Activated naive CD4-positive, alpha-beta T cell (primary cell): Measurements from ENCODE around the gene BTBD6.
A peak's percentile ranks its signal among the peaks of the same experiment; 100 is the strongest.
"Not testable (repeated sequence)": the region's sequence is repeated elsewhere in the genome, so short reads cannot be mapped to it uniquely, and the experiment has no call there.

Source experiments
- DNase-seq, 4 experiments: peaks; one replicate each; lab custom pipeline; 2025; lab: John Stamatoyannopoulos, UW

BTBD6 gene

GRCh38 chr14:105269405-105269804, 21.1 kb downstream of the BTBD6 start:
- DNase-seq, result no peak

- DNase-seq, result no peak
These were observed 23.0 kb downstream of the BTBD6 start for GRCh38 chr14:105271224-105271890.

- no peak for DNase-seq
These were observed 24.3 kb downstream of the BTBD6 start for GRCh38 chr14:105272623-105273022.

GRCh38 chr14:105273062-105273461, 24.7 kb downstream of the BTBD6 start:
- DNase-seq, result no peak

- no peak for DNase-seq
These were observed 26.3 kb downstream of the BTBD6 start for GRCh38 chr14:105274637-105275036.

- no peak for DNase-seq
These were observed 27.1 kb downstream of the BTBD6 start for GRCh38 chr14:105275267-105275946.

- DNase-seq, result not testable (repeated sequence)
These were observed 29.1 kb downstream of the BTBD6 start for GRCh38 chr14:105277448-105277847.

GRCh38 chr14:105279642-105280361, 31.5 kb downstream of the BTBD6 start:
- DNase-seq, result no peak

- DNase-seq, result no peak
These were observed 32.2 kb downstream of the BTBD6 start for GRCh38 chr14:105280525-105280924.

GRCh38 chr14:105281371-105282097, 33.2 kb downstream of the BTBD6 start:
- no peak for DNase-seq

- DNase-seq, result no peak
These were observed 33.9 kb downstream of the BTBD6 start for GRCh38 chr14:105282098-105282725.

- no peak for DNase-seq
These were observed 34.7 kb downstream of the BTBD6 start for GRCh38 chr14:105283028-105283427.

- DNase-seq, result no peak
These were observed 35.6 kb downstream of the BTBD6 start for GRCh38 chr14:105283899-105284298.

GRCh38 chr14:105285174-105285573, 36.8 kb downstream of the BTBD6 start:
- no peak for DNase-seq

- DNase-seq, result no peak
These were observed 38.4 kb downstream of the BTBD6 start for GRCh38 chr14:105286759-105287144.

GRCh38 chr14:105287249-105288102, 39.1 kb downstream of the BTBD6 start:
- no peak for DNase-seq

GRCh38 chr14:105288936-105289335, 40.6 kb downstream of the BTBD6 start:
- not testable (repeated sequence) for DNase-seq

GRCh38 chr14:105290621-105291346, 42.5 kb downstream of the BTBD6 start:
- no peak for DNase-seq

GRCh38 chr14:105292826-105293711, 44.7 kb downstream of the BTBD6 start:
- peak in 1 of 4 experiments; percentile 11 for DNase-seq
